ENCODE measurements around the gene TRIM65.

- TF ChIP-seq CTCF (IDR thresholded peaks at IDR 0.05) (no peak), ZFX (IDR thresholded peaks at IDR 0.05; ENCODE audit: borderline replicate concordance) (no peak)
Observed at GRCh38 chr17:75849279-75849646, 47.5 kb downstream of the TRIM65 start.

Data from 22Rv1 (cell line).